Mesendoderm (in vitro differentiated cells): Measurements from ENCODE around the gene STOML1.

ENCODE experiments used
- DNase-seq: peaks from one replicate; pipeline ENCODE4 v3.0.0; 2013
- H2AK5ac ChIP-seq: 2 replicates; pipeline ENCODE4 v1.6.1; 2013; ENCODE audit warnings: low read length, inconsistent platforms
- H2BK120ac ChIP-seq: 2 replicates; pipeline ENCODE4 v1.6.1; 2013; ENCODE audit warnings: low read depth, mild to moderate bottlenecking, low read length, moderate library complexity, mixed read lengths
- H2BK15ac ChIP-seq: replicated peaks from 2 replicates; pipeline ENCODE4 v1.6.1; 2013; ENCODE audit warnings: low read depth, mild to moderate bottlenecking, moderate library complexity
- H2BK5ac ChIP-seq: 2 replicates; pipeline ENCODE4 v1.6.1; 2013; ENCODE audit warnings: low read length, inconsistent platforms
- H3K18ac ChIP-seq: 2 replicates; pipeline ENCODE4 v1.6.1; 2013; ENCODE audit warnings: mild to moderate bottlenecking, low read length, mixed read lengths
- H3K23ac ChIP-seq: one replicate; pipeline ENCODE4 v1.6.1; 2013; ENCODE audit warnings: low read length
- H3K27ac ChIP-seq: 2 replicates; pipeline ENCODE4 v1.5.1; 2013; ENCODE audit warnings: low read depth, mild to moderate bottlenecking, inconsistent platforms, low read length, moderate library complexity
- H3K27me3 ChIP-seq: 2 replicates; pipeline ENCODE4 v1.6.1; 2013; ENCODE audit warnings: low read length, control low read depth, mild to moderate bottlenecking, inconsistent platforms; ENCODE audit not compliant: insufficient read depth, poor library complexity
- H3K36me3 ChIP-seq: 2 replicates; pipeline ENCODE4 v1.6.1; 2013; ENCODE audit warnings: low read length, inconsistent platforms; ENCODE audit not compliant: control insufficient read depth, insufficient read depth
- H3K4ac ChIP-seq: one replicate; pipeline ENCODE4 v1.6.1; 2013; ENCODE audit warnings: low read depth, mild to moderate bottlenecking, low read length, moderate library complexity
- H3K4me1 ChIP-seq: 2 replicates; pipeline ENCODE4 v1.6.1; 2013; ENCODE audit warnings: low read depth, low read length, inconsistent platforms; ENCODE audit not compliant: control insufficient read depth
- H3K4me2 ChIP-seq: 2 replicates; pipeline ENCODE4 v1.6.1; 2013; ENCODE audit warnings: low read length
- H3K4me3 ChIP-seq: 2 replicates; pipeline ENCODE4 v1.5.1; 2013; ENCODE audit warnings: mild to moderate bottlenecking, low read length
- H3K56ac ChIP-seq: one replicate; pipeline ENCODE4 v1.6.1; 2013; ENCODE audit warnings: low read length
- H3K79me1 ChIP-seq: 2 replicates; pipeline ENCODE4 v1.6.1; 2013; ENCODE audit warnings: low read length, inconsistent platforms
- H3K79me2 ChIP-seq: 2 replicates; pipeline ENCODE4 v1.6.1; 2013; ENCODE audit warnings: mild to moderate bottlenecking, low read length; ENCODE audit not compliant: control insufficient read depth, insufficient read depth
- H3K9ac ChIP-seq: 2 replicates; pipeline ENCODE4 v1.6.1; 2013; ENCODE audit warnings: low read length, inconsistent platforms
- H4K5ac ChIP-seq: one replicate; pipeline ENCODE4 v1.6.1; 2013; ENCODE audit warnings: low read length
- H4K8ac ChIP-seq: one replicate; pipeline ENCODE4 v1.6.1; 2013; ENCODE audit warnings: low read depth, mild to moderate bottlenecking, control low read depth, low read length, moderate library complexity
- WGBS: extraction: QIAGEN DNeasy Blood & Tissue Kit; methylation state at CpG from one replicate; pipeline ENCODE4 v1.1.7; 2013; ENCODE audit warnings: low lambda C conversion rate, missing lambda C conversion rate; ENCODE audit not compliant: insufficient coverage; ENCODE audit errors: extremely low coverage; 5-methylcytosine and 5-hydroxymethylcytosine counted together

The STOML1 gene

DNA sequence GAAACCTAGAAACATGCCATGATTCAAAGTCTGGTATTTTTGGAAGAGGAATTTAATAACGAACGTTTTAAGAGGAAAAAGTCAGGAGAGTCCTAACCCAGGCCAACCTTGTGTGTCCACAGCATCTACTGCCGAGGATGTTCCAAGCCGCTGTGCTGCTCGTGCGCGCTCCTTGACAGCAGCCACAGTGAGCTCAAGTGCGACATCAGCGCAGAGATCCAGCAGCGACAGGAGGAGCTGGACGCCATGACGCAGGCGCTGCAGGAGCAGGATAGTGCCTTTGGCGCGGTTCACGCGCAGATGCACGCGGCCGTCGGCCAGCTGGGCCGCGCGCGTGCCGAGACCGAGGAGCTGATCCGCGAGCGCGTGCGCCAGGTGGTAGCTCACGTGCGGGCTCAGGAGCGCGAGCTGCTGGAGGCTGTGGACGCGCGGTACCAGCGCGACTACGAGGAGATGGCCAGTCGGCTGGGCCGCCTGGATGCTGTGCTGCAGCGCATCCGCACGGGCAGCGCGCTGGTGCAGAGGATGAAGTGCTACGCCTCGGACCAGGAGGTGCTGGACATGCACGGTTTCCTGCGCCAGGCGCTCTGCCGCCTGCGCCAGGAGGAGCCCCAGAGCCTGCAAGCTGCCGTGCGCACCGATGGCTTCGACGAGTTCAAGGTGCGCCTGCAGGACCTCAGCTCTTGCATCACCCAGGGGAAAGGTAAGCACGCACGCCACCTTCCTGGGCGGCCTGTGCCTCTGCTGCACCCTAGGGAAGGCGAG, 30.8 kb upstream of the STOML1 start:
- H3K4me1 ChIP-seq = no peaks in the 10 kb centered on the region
- no peaks in the 10 kb centered on the region for H3K79me1 ChIP-seq
- no peak overlapping the region for H2BK120ac ChIP-seq
- no peak overlapping the region for H3K4me3 ChIP-seq
- H3K79me2 ChIP-seq = no peaks in the 10 kb centered on the region
- H3K4me2 ChIP-seq = no peak overlapping the region
- no peak overlapping the region for H2AK5ac ChIP-seq
- H2BK15ac ChIP-seq = no peak overlapping the region
- no peak for DNase-seq
- no CpG with 5 or more reads among the region's 66 CpGs for WGBS
- no peak overlapping the region for H3K4ac ChIP-seq
- no peak overlapping the region for H2BK5ac ChIP-seq
- no peaks in the 10 kb centered on the region for H3K36me3 ChIP-seq
- H3K56ac ChIP-seq = no peak overlapping the region
- H3K23ac ChIP-seq = no peak overlapping the region
- H4K8ac ChIP-seq = no peak overlapping the region
- no peak overlapping the region for H4K5ac ChIP-seq
- H3K27me3 ChIP-seq = no peaks in the 10 kb centered on the region
- H3K27ac ChIP-seq = no peak overlapping the region
- no peak overlapping the region for H3K18ac ChIP-seq
- no peak overlapping the region for H3K9ac ChIP-seq

- no peaks in the 10 kb centered on the region for H3K79me1 ChIP-seq
- no peaks in the 10 kb centered on the region for H3K79me2 ChIP-seq
- no peak overlapping the region for H4K8ac ChIP-seq
- H3K4ac ChIP-seq = no peak overlapping the region
- H3K27me3 ChIP-seq = no peaks in the 10 kb centered on the region
- no peak overlapping the region for H2BK15ac ChIP-seq
- H3K4me1 ChIP-seq = no peaks in the 10 kb centered on the region
- H3K36me3 ChIP-seq = no peaks in the 10 kb centered on the region
- no peak overlapping the region for H3K4me3 ChIP-seq
- no CpG with 5 or more reads among the region's 2 CpGs for WGBS
- H2BK5ac ChIP-seq = no peak overlapping the region
- H3K18ac ChIP-seq = no peak overlapping the region
- no peak overlapping the region for H3K56ac ChIP-seq
- DNase-seq = no peak
- no peak overlapping the region for H2AK5ac ChIP-seq
- H4K5ac ChIP-seq = no peak overlapping the region
- no peak overlapping the region for H3K4me2 ChIP-seq
- H2BK120ac ChIP-seq = no peak overlapping the region
- no peak overlapping the region for H3K23ac ChIP-seq
- H3K9ac ChIP-seq = no peak overlapping the region
- H3K27ac ChIP-seq = no peak overlapping the region
Observed at GRCh38 chr15:74019734-74020133, 27.6 kb upstream of the STOML1 start.

- no peak overlapping the region for H3K4me2 ChIP-seq
- H3K56ac ChIP-seq = no peak overlapping the region
- no peaks in the 10 kb centered on the region for H3K27me3 ChIP-seq
- no peak overlapping the region for H2BK5ac ChIP-seq
- DNase-seq = no peak
- H4K5ac ChIP-seq = no peak overlapping the region
- H3K79me1 ChIP-seq = peaks cover 3% of the 10 kb centered on the region
- no peak overlapping the region for H3K23ac ChIP-seq
- no peak overlapping the region for H3K9ac ChIP-seq
- H2AK5ac ChIP-seq = no peak overlapping the region
- H3K79me2 ChIP-seq = no peaks in the 10 kb centered on the region
- H3K4ac ChIP-seq = no peak overlapping the region
- H3K18ac ChIP-seq = no peak overlapping the region
- H3K4me3 ChIP-seq = no peak overlapping the region
- H3K4me1 ChIP-seq = no peaks in the 10 kb centered on the region
- no peak overlapping the region for H3K27ac ChIP-seq
- no peak overlapping the region for H4K8ac ChIP-seq
- no peak overlapping the region for H2BK15ac ChIP-seq
- H2BK120ac ChIP-seq = no peak overlapping the region
- no peaks in the 10 kb centered on the region for H3K36me3 ChIP-seq
- no CpG with 5 or more reads among the region's 2 CpGs for WGBS
Observed at GRCh38 chr15:74013374-74013894, 21.3 kb upstream of the STOML1 start.

- Histone ChIP-seq H3K27me3 (no peaks in the 10 kb centered on the region), H3K9ac (no peak overlapping the region), H3K4me2 (no peak overlapping the region), H3K4ac (no peak overlapping the region), H2BK120ac (no peak overlapping the region), H4K5ac (no peak overlapping the region), H3K56ac (no peak overlapping the region), H3K27ac (no peak overlapping the region), H3K79me2 (no peaks in the 10 kb centered on the region), H3K18ac (no peak overlapping the region), H3K79me1 (peaks cover 6% of the 10 kb centered on the region), H3K23ac (no peak overlapping the region), H2BK15ac (no peak overlapping the region), H3K36me3 (peaks cover under 1% of the 10 kb centered on the region), H3K4me3 (no peak overlapping the region), H4K8ac (no peak overlapping the region), H2BK5ac (no peak overlapping the region), H3K4me1 (no peaks in the 10 kb centered on the region), H2AK5ac (no peak overlapping the region)
- WGBS = no CpG with 5 or more reads among the region's 2 CpGs
- DNase-seq = no peak
Observed at GRCh38 chr15:74011610-74012009, 19.5 kb upstream of the STOML1 start.

DNA sequence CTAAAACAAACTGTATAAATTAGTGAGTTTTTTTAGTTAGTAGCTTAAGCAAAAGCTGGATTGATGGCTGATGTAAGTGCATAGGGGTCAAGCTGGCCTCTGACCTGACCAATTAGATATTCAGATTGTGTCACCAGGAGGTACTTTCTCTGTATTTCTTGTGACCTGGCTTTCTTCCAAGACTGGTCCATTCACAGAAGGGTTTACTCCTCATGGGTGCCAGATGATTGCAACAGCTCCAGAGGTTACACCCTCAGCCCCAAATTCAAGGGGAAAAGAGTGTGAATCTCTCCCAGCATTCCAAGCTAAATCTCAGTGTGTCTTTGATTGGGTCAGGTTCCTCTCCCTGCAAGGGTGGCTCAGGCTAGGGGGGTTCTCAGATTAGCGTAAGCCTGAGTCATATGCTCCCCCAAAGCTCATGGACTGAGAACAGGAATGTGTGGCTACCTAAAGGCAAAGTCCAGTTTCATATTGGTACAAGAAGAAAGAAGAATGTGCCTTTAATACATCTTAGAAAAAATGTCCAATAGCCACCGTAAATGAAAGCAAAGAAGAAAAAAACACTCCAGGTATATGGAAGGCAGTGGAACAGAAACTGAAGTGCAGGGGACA, 18.9 kb upstream of the STOML1 start:
- Histone ChIP-seq H4K5ac (no peak overlapping the region), H2BK15ac (no peak overlapping the region), H3K79me2 (no peaks in the 10 kb centered on the region), H2BK120ac (no peak overlapping the region), H2BK5ac (no peak overlapping the region), H3K36me3 (peaks cover 1% of the 10 kb centered on the region), H3K9ac (no peak overlapping the region), H3K4me3 (no peak overlapping the region), H3K56ac (no peak overlapping the region), H3K27me3 (no peaks in the 10 kb centered on the region), H3K27ac (no peak overlapping the region), H4K8ac (no peak overlapping the region), H3K23ac (no peak overlapping the region), H3K4ac (no peak overlapping the region), H2AK5ac (no peak overlapping the region), H3K4me1 (no peaks in the 10 kb centered on the region), H3K79me1 (peaks cover 8% of the 10 kb centered on the region), H3K4me2 (no peak overlapping the region), H3K18ac (no peak overlapping the region)
- WGBS = no CpG with 5 or more reads among the region's 2 CpGs
- DNase-seq = no peak
